PC-3 (cell line): ENCODE measurements around the gene ACKR3. TPM values are rescaled to one million over a fixed set of nuclear protein-coding genes. Genes with fewer than 3 reads are reported as not detected.

Source experiments
- ATAC-seq: fragments of 200-7000 bp; cut with Tn5 transposase; 2 replicates; pipeline ENCODE4 v1.9.1; 2020; ENCODE audit warnings: mild to moderate bottlenecking, moderate library complexity
- BruUV-seq: library from RNA; stranded (reverse); fragments of 400-500 nt; replicated peaks from 2 replicates; lab custom pipeline; 2021; lab: Mats Ljungman, UMichigan
- CTCF ChIA-PET: fragments of 300-600 bp; sonication (Branson Sonifier 250); formaldehyde crosslinking; loops from one replicate; lab custom pipeline; 2022; ENCODE audit warnings: antibody characterized with exemption; lab: Charles Lee
- POLR2A ChIA-PET: fragments of 300-600 bp; sonication (Branson Sonifier 250); formaldehyde crosslinking; loops from one replicate; lab custom pipeline; 2022; ENCODE audit warnings: antibody characterized with exemption; ENCODE audit not compliant: unreplicated experiment; lab: Charles Lee
- DNase-seq: peaks from one replicate; pipeline ENCODE4 v3.0.0-alpha.2; 2015
- H2AFZ ChIP-seq: fragments of 300-600 bp; sonication (generic); 2 replicates; pipeline ENCODE4 v1.6.0; 2016; ENCODE audit warnings: antibody characterized with exemption, low read length
- H3F3A ChIP-seq: fragments of 300-600 bp; sonication (generic); one replicate; pipeline ENCODE4 v1.6.0; 2017; ENCODE audit warnings: antibody characterized with exemption, low read length, control low read depth, mild to moderate bottlenecking; ENCODE audit not compliant: unreplicated experiment
- H3K27ac ChIP-seq: fragments of 300-600 bp; sonication (generic); 2 replicates; pipeline ENCODE4 v1.5.1; 2016; ENCODE audit warnings: mild to moderate bottlenecking, low read length
- H3K27me3 ChIP-seq: fragments of 300-600 bp; sonication (generic); 2 replicates; pipeline ENCODE4 v1.6.1; 2016; ENCODE audit warnings: low read length, mixed read lengths
- H3K36me3 ChIP-seq: fragments of 300-600 bp; sonication (generic); 2 replicates; pipeline ENCODE4 v1.6.1; 2016; ENCODE audit warnings: low read depth, mixed run types, low read length, mixed read lengths
- H3K4me1 ChIP-seq: fragments of 300-600 bp; sonication (generic); 2 replicates; pipeline ENCODE4 v1.5.1; 2016; ENCODE audit warnings: low read length; ENCODE audit not compliant: insufficient read depth
- H3K4me2 ChIP-seq: fragments of 300-600 bp; sonication (generic); 2 replicates; pipeline ENCODE4 v1.6.0; 2016; ENCODE audit warnings: low read length
- H3K4me3 ChIP-seq: fragments of 300-600 bp; sonication (generic); 2 replicates; pipeline ENCODE4 v1.5.1; 2016; ENCODE audit warnings: mild to moderate bottlenecking, low read length, mixed read lengths
- H3K79me2 ChIP-seq: fragments of 300-600 bp; sonication (generic); 2 replicates; pipeline ENCODE4 v1.6.1; 2017; ENCODE audit warnings: low read length, mixed read lengths
- H3K9ac ChIP-seq: fragments of 300-600 bp; sonication (generic); 2 replicates; pipeline ENCODE4 v1.6.0; 2016; ENCODE audit warnings: mild to moderate bottlenecking, low read length
- H3K9me2 ChIP-seq: fragments of 300-600 bp; sonication (generic); replicated peaks from 2 replicates; pipeline ENCODE4 v1.6.1; 2016; ENCODE audit warnings: mixed run types, low read length, mixed read lengths
- H3K9me3 ChIP-seq: fragments of 300-600 bp; sonication (generic); 2 replicates; pipeline ENCODE4 v1.6.1; 2016; ENCODE audit warnings: low read length, mixed read lengths
- H4K20me1 ChIP-seq: fragments of 300-600 bp; sonication (generic); 2 replicates; pipeline ENCODE4 v1.6.1; 2016; ENCODE audit warnings: low read length, mixed read lengths
- EZH2 ChIP-seq: fragments of 300-600 bp; sonication (generic); IDR thresholded peaks from one replicate; pipeline ENCODE4 v1.6.1; 2017; ENCODE audit warnings: antibody characterized with exemption, mild to moderate bottlenecking, low read length; ENCODE audit not compliant: unreplicated experiment
- EZH2phosphoT487 ChIP-seq: fragments of 300-600 bp; sonication (generic); IDR thresholded peaks from 2 replicates; pipeline ENCODE4 v1.6.1; 2018; ENCODE audit warnings: mild to moderate bottlenecking, antibody characterized with exemption, low read length, borderline replicate concordance
- intact Hi-C: fragments of 100-400 bp; cut with micrococcal nuclease; formaldehyde crosslinking; loops from 2 replicates; pipeline ENCODE4 v1.9.0; 2023
- total RNA-seq: library from RNA; depleted of rRNA; stranded (reverse); fragments of >200 nt; gene quantifications from 2 replicates; pipeline ENCODE4 v1.2.3, GENCODE V29; 2014
- TF ChIP-seq, protein P1 (sequence below): fragments of 300-600 bp; sonication (generic); conservative IDR thresholded peaks from 2 replicates; pipeline ENCODE4 v1.5.1; 2017; ENCODE audit warnings: antibody characterized with exemption, low read depth, mild to moderate bottlenecking, low read length

Gene ACKR3
- total RNA-seq, 1 experiment from 2014 or later, result 3.1 TPM

DNA sequence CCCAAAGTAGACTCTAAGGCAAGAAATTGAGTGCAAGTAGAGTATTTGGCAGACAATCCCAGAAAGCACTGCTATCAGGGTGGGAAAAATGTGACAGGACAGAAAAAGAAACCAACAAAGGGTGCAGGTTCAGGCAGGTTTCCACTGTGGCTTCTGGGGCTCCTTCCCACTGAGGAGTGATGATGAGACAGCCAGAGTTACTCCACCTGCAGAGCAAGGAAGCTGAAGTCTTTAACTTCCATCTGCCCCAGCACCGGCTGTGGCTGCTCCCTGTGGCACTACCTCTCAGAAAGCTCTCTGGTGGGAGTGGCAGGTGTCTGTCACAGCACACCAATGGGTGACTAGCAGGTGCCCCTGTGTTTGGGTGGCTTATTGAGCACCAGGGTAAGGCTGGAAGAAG, 37.6 kb upstream of the ACKR3 start:
- ATAC-seq (no peak), DNase-seq (no peak)
- Histone ChIP-seq H3F3A (no peaks in the 10 kb centered on the region), H3K4me1 (peaks cover 8% of the 10 kb centered on the region; the same call in 1 of the 2 replicates), H3K9me2 (no peaks in the 10 kb centered on the region), H3K27me3 (no peaks in the 10 kb centered on the region), H3K27ac (no peak overlapping the region), H3K4me3 (no peak overlapping the region), H3K79me2 (no peaks in the 10 kb centered on the region), H3K9ac (no peak overlapping the region), H3K36me3 (no peaks in the 10 kb centered on the region), H3K4me2 (no peak overlapping the region), H2AFZ (no peak overlapping the region), H4K20me1 (no peaks in the 10 kb centered on the region), H3K9me3 (no peaks in the 10 kb centered on the region)
- BruUV-seq, result no TSS peak
- ChIA-PET CTCF (no interaction called here), POLR2A (no interaction called here)
- intact Hi-C loops, result no loop called here
- TF ChIP-seq EZH2phosphoT487 (no peak), EZH2 (no peak)
- TF ChIP-seq, protein P1, sequence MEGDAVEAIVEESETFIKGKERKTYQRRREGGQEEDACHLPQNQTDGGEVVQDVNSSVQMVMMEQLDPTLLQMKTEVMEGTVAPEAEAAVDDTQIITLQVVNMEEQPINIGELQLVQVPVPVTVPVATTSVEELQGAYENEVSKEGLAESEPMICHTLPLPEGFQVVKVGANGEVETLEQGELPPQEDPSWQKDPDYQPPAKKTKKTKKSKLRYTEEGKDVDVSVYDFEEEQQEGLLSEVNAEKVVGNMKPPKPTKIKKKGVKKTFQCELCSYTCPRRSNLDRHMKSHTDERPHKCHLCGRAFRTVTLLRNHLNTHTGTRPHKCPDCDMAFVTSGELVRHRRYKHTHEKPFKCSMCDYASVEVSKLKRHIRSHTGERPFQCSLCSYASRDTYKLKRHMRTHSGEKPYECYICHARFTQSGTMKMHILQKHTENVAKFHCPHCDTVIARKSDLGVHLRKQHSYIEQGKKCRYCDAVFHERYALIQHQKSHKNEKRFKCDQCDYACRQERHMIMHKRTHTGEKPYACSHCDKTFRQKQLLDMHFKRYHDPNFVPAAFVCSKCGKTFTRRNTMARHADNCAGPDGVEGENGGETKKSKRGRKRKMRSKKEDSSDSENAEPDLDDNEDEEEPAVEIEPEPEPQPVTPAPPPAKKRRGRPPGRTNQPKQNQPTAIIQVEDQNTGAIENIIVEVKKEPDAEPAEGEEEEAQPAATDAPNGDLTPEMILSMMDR, result no peak

DNA sequence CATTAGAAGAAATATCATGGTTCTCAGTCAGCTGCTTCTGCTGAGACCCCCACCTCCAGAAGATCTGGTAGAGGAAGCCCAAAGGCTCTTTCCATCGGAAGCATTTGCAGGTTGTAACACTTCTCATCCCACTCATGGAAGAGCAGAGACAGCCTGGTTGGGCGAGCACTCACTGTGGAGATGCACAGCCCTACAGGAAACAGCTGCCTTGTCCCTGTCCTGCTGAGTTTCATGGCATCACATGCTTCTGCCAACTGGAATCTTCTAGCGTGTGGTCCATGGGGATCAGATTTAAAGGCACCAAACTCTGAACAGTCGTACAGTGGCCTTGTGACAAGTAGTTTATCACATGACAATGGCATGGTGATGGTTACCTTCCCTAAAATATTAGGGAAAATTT, 36.3 kb upstream of the ACKR3 start:
- ATAC-seq, result no peak
- no peaks in the 10 kb centered on the region for H4K20me1 ChIP-seq
- H3K4me2 ChIP-seq, result no peak overlapping the region
- no peak overlapping the region for H3K9ac ChIP-seq
- no peak overlapping the region for H2AFZ ChIP-seq
- H3K4me3 ChIP-seq, result no peak overlapping the region
- H3K27ac ChIP-seq, result no peak overlapping the region
- no peaks in the 10 kb centered on the region for H3F3A ChIP-seq
- H3K27me3 ChIP-seq, result no peaks in the 10 kb centered on the region
- TF ChIP-seq EZH2phosphoT487, result no peak
- TF ChIP-seq EZH2, result no peak
- TF ChIP-seq, protein P1, result no peak
- no peaks in the 10 kb centered on the region for H3K9me2 ChIP-seq
- no peaks in the 10 kb centered on the region for H3K79me2 ChIP-seq
- POLR2A ChIA-PET, result no interaction called here
- no TSS peak for BruUV-seq
- H3K9me3 ChIP-seq, result no peaks in the 10 kb centered on the region
- intact Hi-C loops, result no loop called here
- no peak for DNase-seq
- H3K36me3 ChIP-seq, result no peaks in the 10 kb centered on the region
- H3K4me1 ChIP-seq, result peaks cover 8% of the 10 kb centered on the region; the same call in 1 of the 2 replicates
- CTCF ChIA-PET, result no interaction called here

DNA sequence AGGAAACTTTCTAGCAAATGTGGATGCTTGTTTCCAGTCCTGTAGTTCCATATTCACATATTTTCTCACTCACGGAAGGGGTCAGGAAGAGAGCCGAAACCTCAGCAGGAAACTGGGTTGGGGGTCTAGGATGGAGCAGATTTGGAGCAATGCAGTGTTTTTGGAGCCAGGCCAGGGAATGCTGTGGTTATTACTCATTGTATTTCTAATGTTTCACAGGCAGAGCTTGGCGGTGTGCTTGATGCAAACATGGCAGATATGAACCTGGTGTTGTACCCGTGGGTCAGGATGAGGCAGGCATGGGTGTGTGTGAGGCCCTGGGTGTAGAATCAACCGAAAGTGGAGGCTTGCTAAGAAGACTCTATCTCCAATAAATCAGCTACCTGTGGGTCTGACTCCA, 34.6 kb upstream of the ACKR3 start:
- Histone ChIP-seq H3K9me3 (no peaks in the 10 kb centered on the region), H3K9me2 (no peaks in the 10 kb centered on the region), H3K4me2 (no peak overlapping the region), H3K36me3 (no peaks in the 10 kb centered on the region), H3K4me3 (no peak overlapping the region), H3F3A (no peaks in the 10 kb centered on the region), H3K79me2 (no peaks in the 10 kb centered on the region), H3K27me3 (no peaks in the 10 kb centered on the region), H3K4me1 (peaks cover 8% of the 10 kb centered on the region; the same call in 1 of the 2 replicates), H2AFZ (no peak overlapping the region), H4K20me1 (no peaks in the 10 kb centered on the region), H3K27ac (no peak overlapping the region), H3K9ac (no peak overlapping the region)
- ChIA-PET CTCF (no interaction called here), POLR2A (no interaction called here)
- BruUV-seq, result no TSS peak
- intact Hi-C loops, result no loop called here
- no peak for ATAC-seq
- peak; percentile 56 for DNase-seq
- no peak for TF ChIP-seq EZH2
- no peak for TF ChIP-seq EZH2phosphoT487
- TF ChIP-seq, protein P1, result no peak
